PC-9 (cell line): ENCODE results near the gene USP35. TPM values are rescaled to one million over a fixed set of nuclear protein-coding genes. Genes with fewer than 3 reads are reported as not detected.

Experiments used
- BruUV-seq: library from RNA; stranded (reverse); fragments of 400-500 nt; replicated peaks from 2 replicates; lab custom pipeline; 2021; lab: Mats Ljungman, UMichigan
- CTCF ChIA-PET: fragments of 300-600 bp; sonication (Branson Sonifier 250); formaldehyde crosslinking; loops from one replicate; lab custom pipeline; 2022; ENCODE audit warnings: antibody characterized with exemption; lab: Charles Lee
- POLR2A ChIA-PET: fragments of 300-600 bp; sonication (Branson Sonifier 250); formaldehyde crosslinking; loops from one replicate; lab custom pipeline; 2022; ENCODE audit warnings: antibody characterized with exemption; ENCODE audit not compliant: unreplicated experiment; lab: Charles Lee
- DNase-seq, 2 experiments: peaks; one replicate each; pipeline versions ENCODE4 v3.0.0 to v3.0.0-alpha.2; 2015 to 2022; ENCODE audit warnings: mixed read lengths in 1 of 2
- H2AFZ ChIP-seq: fragments of 200-600 bp; sonication (generic); 2 replicates; pipeline ENCODE4 v1.8.1; 2017; ENCODE audit warnings: antibody characterized with exemption
- H3F3A ChIP-seq: fragments of 200-600 bp; sonication (generic); 2 replicates; pipeline ENCODE4 v1.8.1; 2017; ENCODE audit warnings: antibody characterized with exemption, mild to moderate bottlenecking, low read depth; ENCODE audit not compliant: insufficient read depth
- H3K27ac ChIP-seq: fragments of 200-600 bp; sonication (generic); 2 replicates; pipeline ENCODE4 v1.6.1; 2016; ENCODE audit warnings: mixed run types
- H3K27me3 ChIP-seq: fragments of 200-600 bp; sonication (generic); 2 replicates; pipeline ENCODE4 v1.6.1; 2016; ENCODE audit warnings: low read depth, mixed run types; ENCODE audit not compliant: insufficient read depth
- H3K36me3 ChIP-seq: fragments of 200-600 bp; sonication (generic); 2 replicates; pipeline ENCODE4 v1.6.1; 2016; ENCODE audit warnings: low read depth, mixed run types
- H3K4me1 ChIP-seq: fragments of 200-600 bp; sonication (generic); replicated peaks from 2 replicates; pipeline ENCODE4 v1.6.1; 2016; ENCODE audit warnings: mixed run types; ENCODE audit not compliant: insufficient read depth
- H3K4me2 ChIP-seq: fragments of 200-600 bp; sonication (generic); 2 replicates; pipeline ENCODE4 v1.6.1; 2017; ENCODE audit warnings: mixed run types
- H3K4me3 ChIP-seq: fragments of 200-600 bp; sonication (generic); 2 replicates; pipeline ENCODE4 v1.6.1; 2016; ENCODE audit warnings: mixed run types
- H3K79me2 ChIP-seq: fragments of 200-600 bp; sonication (generic); 2 replicates; pipeline ENCODE4 v1.6.1; 2017; ENCODE audit warnings: low read depth, mixed run types
- H3K9me2 ChIP-seq: fragments of 200-600 bp; sonication (generic); 2 replicates; pipeline ENCODE4 v1.8.1; 2017; ENCODE audit warnings: mild to moderate bottlenecking; ENCODE audit not compliant: insufficient read depth
- H3K9me3 ChIP-seq: fragments of 200-600 bp; sonication (generic); 2 replicates; pipeline ENCODE4 v1.8.1; 2016; ENCODE audit warnings: low read depth; ENCODE audit not compliant: insufficient read depth
- H4K20me1 ChIP-seq: fragments of 200-600 bp; sonication (generic); 2 replicates; pipeline ENCODE4 v1.8.1; 2017; ENCODE audit not compliant: insufficient read depth
- CTCF ChIP-seq: fragments of 200-600 bp; sonication (generic); conservative IDR thresholded peaks from 2 replicates; pipeline ENCODE4 v1.6.1; 2017; ENCODE audit warnings: mixed run types, antibody characterized with exemption, mild to moderate bottlenecking, moderate library complexity
- EZH2 ChIP-seq: fragments of 200-600 bp; sonication (generic); IDR thresholded peaks from 2 replicates; pipeline ENCODE4 v1.8.0; 2017; ENCODE audit warnings: antibody characterized with exemption, low read depth
- intact Hi-C: fragments of 100-400 bp; cut with micrococcal nuclease; formaldehyde crosslinking; loops from one replicate; pipeline ENCODE4 v1.10.0; 2022; ENCODE audit not compliant: unreplicated experiment
- total RNA-seq: library from RNA; stranded (reverse); gene quantifications from 2 replicates; pipeline ENCODE4 v1.2.3, GENCODE V29; 2021

USP35 gene
- total RNA-seq, 1 experiment from 2014 or later, result 13.5 TPM

DNA sequence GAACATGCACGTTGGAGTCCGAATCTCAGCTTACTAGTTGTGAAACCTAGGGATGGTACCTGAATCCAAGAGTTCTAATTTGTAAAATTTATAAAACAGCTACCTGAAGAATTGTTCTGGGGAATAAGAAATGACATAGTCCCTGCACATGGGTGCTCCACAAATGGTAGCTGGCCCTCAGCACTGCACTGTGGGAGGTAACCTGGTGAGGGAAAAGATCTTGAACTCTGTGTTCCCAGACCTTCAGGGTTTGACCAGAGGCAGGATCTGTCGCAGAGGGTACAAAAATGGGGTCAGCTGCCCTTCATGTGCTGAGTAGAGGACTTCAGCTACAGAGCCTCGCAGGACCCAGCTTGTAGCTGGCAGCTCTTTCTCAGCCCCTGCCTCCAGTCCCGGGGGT, 73.5 kb downstream of the USP35 start:
- Histone ChIP-seq H3K36me3 (no peaks in the 10 kb centered on the region), H2AFZ (no peak overlapping the region), H3K27me3 (no peaks in the 10 kb centered on the region), H3K4me3 (no peak overlapping the region), H3K79me2 (no peaks in the 10 kb centered on the region), H3K9me3 (no peaks in the 10 kb centered on the region), H3F3A (no peaks in the 10 kb centered on the region), H4K20me1 (no peaks in the 10 kb centered on the region), H3K9me2 (no peaks in the 10 kb centered on the region), H3K27ac (no peak overlapping the region), H3K4me2 (no peak overlapping the region), H3K4me1 (no peaks in the 10 kb centered on the region)
- no peak for TF ChIP-seq CTCF
- TF ChIP-seq EZH2, result no peak
- intact Hi-C loops, result no loop called here
- ChIA-PET POLR2A (no interaction called here), CTCF (interaction anchor here (0.5 kb wide), 1 partner anchor 241 kb away, joined by 3 read pairs; no protein-coding TSS in a partner anchor)
- BruUV-seq, result no TSS peak
- DNase-seq, result no peak

DNA sequence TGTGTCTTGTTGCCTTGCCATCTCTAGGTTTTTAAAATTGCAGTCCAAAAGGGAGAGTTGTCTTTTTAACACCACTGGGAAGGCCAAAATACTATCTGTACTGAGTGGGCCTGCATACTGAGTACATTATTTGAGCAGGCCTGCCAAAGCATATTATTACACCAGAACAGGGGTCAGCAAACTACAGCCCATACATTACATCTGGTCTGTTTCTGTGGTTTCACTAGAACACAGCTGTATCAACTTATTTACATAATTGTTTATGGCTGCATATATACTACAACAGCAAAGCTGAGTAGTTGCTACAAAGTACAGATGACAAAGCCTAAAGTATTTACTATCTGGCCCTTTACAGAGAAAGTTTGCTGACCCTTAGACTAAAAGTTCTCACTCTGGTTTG, 74.0 kb downstream of the USP35 start:
- H4K20me1 ChIP-seq, result no peaks in the 10 kb centered on the region
- BruUV-seq, result no TSS peak
- H3K27me3 ChIP-seq, result no peaks in the 10 kb centered on the region
- no peaks in the 10 kb centered on the region for H3K4me1 ChIP-seq
- DNase-seq, result no peak
- H3K9me2 ChIP-seq, result no peaks in the 10 kb centered on the region
- ChIA-PET CTCF (interaction anchor here (0.5 to 0.6 kb wide), 2 partner anchors 240 to 1056 kb away, joined by 3 read pairs; no protein-coding TSS in a partner anchor), POLR2A (no interaction called here)
- TF ChIP-seq CTCF, result no peak
- no peak overlapping the region for H3K4me2 ChIP-seq
- no peak overlapping the region for H2AFZ ChIP-seq
- no peak overlapping the region for H3K27ac ChIP-seq
- no peaks in the 10 kb centered on the region for H3F3A ChIP-seq
- H3K4me3 ChIP-seq, result no peak overlapping the region
- no peaks in the 10 kb centered on the region for H3K9me3 ChIP-seq
- no peaks in the 10 kb centered on the region for H3K79me2 ChIP-seq
- no peaks in the 10 kb centered on the region for H3K36me3 ChIP-seq
- intact Hi-C loops, result no loop called here

Other genes with a start within 250 kb of the USP35 start
- 43.9 and 53.8 TPM in 2 replicates for gene INTS4, start 194.3 kb upstream of the USP35 start, total RNA-seq
- 12.0 and 21.3 TPM in 2 replicates for gene KCTD14, start 165.6 kb upstream of the USP35 start, total RNA-seq
- gene THRSP, start 125.1 kb upstream of the USP35 start, total RNA-seq, result 0.72 TPM in 1 of 2 replicates, not detected in the other
- 380 and 394 TPM in 2 replicates for gene NDUFC2, start 109.1 kb upstream of the USP35 start, total RNA-seq
- 63.4 and 67.5 TPM in 2 replicates for gene ALG8, start 49.3 kb upstream of the USP35 start, total RNA-seq
- gene KCTD21, start 293 bp upstream of the USP35 start, total RNA-seq, result 16.1 and 16.5 TPM in 2 replicates
- 17.5 and 25.7 TPM in 2 replicates for gene GAB2, start 228.9 kb downstream of the USP35 start, total RNA-seq